HCT116 (cell line): ENCODE results near the gene APPL1. TPM values are rescaled to one million over a fixed set of nuclear protein-coding genes. Genes with fewer than 3 reads are reported as not detected.

Source experiments
- ATAC-seq: fragments of 200-7000 bp; cut with Tn5 transposase; 2 replicates; pipeline ENCODE4 v1.9.1; 2020; ENCODE audit warnings: mild to moderate bottlenecking, moderate library complexity
- BruUV-seq: library from RNA; stranded (reverse); fragments of 400-500 nt; replicated peaks from 2 replicates; lab custom pipeline; 2021; lab: Mats Ljungman, UMichigan
- CTCF ChIA-PET: fragments of 300-600 bp; sonication (Branson Sonifier 250); formaldehyde crosslinking; loops from one replicate; lab custom pipeline; 2021; ENCODE audit warnings: antibody characterized with exemption; lab: Charles Lee
- POLR2A ChIA-PET: fragments of 300-600, 350-600 bp; sonication (Branson Sonifier 250); formaldehyde crosslinking; loops from one replicate; lab custom pipeline; 2021; ENCODE audit warnings: antibody characterized with exemption; lab: Charles Lee
- RAD21 ChIA-PET, 2 experiments: fragments of 300-600 bp; sonication (Branson Sonifier 250); formaldehyde crosslinking; loops; one replicate each; lab custom pipeline; 2023; ENCODE audit warnings: low total read pairs in 2 of 2; ENCODE audit not compliant: uncharacterized antibody in 2 of 2, unreplicated experiment in 2 of 2, low non-redundant PET in 1 of 2; lab: Charles Lee
- DNase-seq: peaks from one replicate; pipeline ENCODE4 v3.0.0-alpha.2; 2010; ENCODE audit warnings: low read depth, low spot score
- H2AFZ ChIP-seq: fragments of 200-600 bp; shearing (Covaris generic), sonication (generic); 2 replicates; pipeline ENCODE4 v1.6.1; 2017; ENCODE audit warnings: low read depth, mixed run types, mixed read lengths, antibody characterized with exemption, low read length; ENCODE audit not compliant: poor library complexity, severe bottlenecking
- H3K27ac ChIP-seq: 2 replicates; pipeline ENCODE4 v1.5.1; 2012; ENCODE audit warnings: low read depth, low read length
- H3K27me3 ChIP-seq: fragments of 200-600 bp; sonication (generic); 2 replicates; pipeline ENCODE4 v1.6.1; 2016; ENCODE audit warnings: mixed run types, low read length, mixed read lengths; ENCODE audit not compliant: insufficient read depth
- H3K36me3 ChIP-seq, 2 experiments: fragments of 200-500 bp in 1 of 2; fragments of 200-600 bp in 1 of 2; sonication (Bioruptor generic) in 1 of 2; sonication (generic) in 1 of 2; 2 replicates each; pipeline versions ENCODE4 v1.5.1 to v1.6.1; 2014 to 2016; ENCODE audit warnings: low read length in 2 of 2, inconsistent platforms in 1 of 2, mixed read lengths in 1 of 2, mixed run types in 1 of 2; ENCODE audit not compliant: insufficient read depth in 2 of 2, control insufficient read depth in 1 of 2
- H3K4me1 ChIP-seq, 2 experiments: fragments of 200-600 bp in 1 of 2; sonication (generic) in 1 of 2; 2 replicates each; pipeline versions ENCODE4 v1.5.1 to v1.6.1; 2012 to 2017; ENCODE audit warnings: low read length in 2 of 2, inconsistent platforms in 1 of 2, mild to moderate bottlenecking in 1 of 2, mixed read lengths in 1 of 2, mixed run types in 1 of 2, moderate library complexity in 1 of 2; ENCODE audit not compliant: insufficient read depth in 2 of 2, control insufficient read depth in 1 of 2
- H3K4me2 ChIP-seq: fragments of 200-600 bp; sonication (generic); 2 replicates; pipeline ENCODE4 v1.6.1; 2017; ENCODE audit warnings: mixed run types, low read length, mixed read lengths
- H3K4me3 ChIP-seq, 2 experiments: fragments of 200-600 bp in 1 of 2; sonication (generic) in 1 of 2; replicated peaks in 1 of 2; 2 replicates each; pipeline ENCODE4 v1.5.1; 2011 to 2016; ENCODE audit warnings: low read length in 2 of 2, control low read depth in 1 of 2, low read depth in 1 of 2, mild to moderate bottlenecking in 1 of 2, mixed read lengths in 1 of 2, mixed run types in 1 of 2
- H3K79me2 ChIP-seq: fragments of 200-600 bp; sonication (generic); 2 replicates; pipeline ENCODE4 v1.6.1; 2017; ENCODE audit warnings: mild to moderate bottlenecking, mixed run types, low read length, moderate library complexity, mixed read lengths; ENCODE audit not compliant: insufficient read depth
- H3K9ac ChIP-seq: fragments of 200-600 bp; sonication (generic); 2 replicates; pipeline ENCODE4 v1.6.1; 2016; ENCODE audit warnings: low read length, mixed read lengths
- H3K9me2 ChIP-seq: fragments of 200-600 bp; sonication (generic), shearing (Covaris generic); 2 replicates; pipeline ENCODE4 v1.6.1; 2017; ENCODE audit warnings: mixed run types, mild to moderate bottlenecking, moderate library complexity; ENCODE audit not compliant: insufficient read depth
- H3K9me3 ChIP-seq, 2 experiments: fragments of 200-500 bp in 1 of 2; fragments of 200-600 bp in 1 of 2; sonication (Bioruptor generic) in 1 of 2; sonication (generic) in 1 of 2; 2 replicates each; pipeline ENCODE4 v1.6.1; 2014 to 2017; ENCODE audit warnings: low read length in 2 of 2, mixed read lengths in 2 of 2, inconsistent platforms in 1 of 2, low read depth in 1 of 2, mild to moderate bottlenecking in 1 of 2, mixed run types in 1 of 2, moderate library complexity in 1 of 2; ENCODE audit not compliant: control insufficient read depth in 1 of 2, insufficient read depth in 1 of 2
- H4K20me1 ChIP-seq: fragments of 200-600 bp; sonication (generic), shearing (Covaris generic); 2 replicates; pipeline ENCODE4 v1.6.1; 2017; ENCODE audit warnings: mixed run types, mild to moderate bottlenecking, moderate library complexity; ENCODE audit not compliant: insufficient read depth
- ATF3 ChIP-seq: IDR thresholded peaks from 2 replicates; pipeline ENCODE4 v1.6.1; 2012
- CBX3 ChIP-seq: IDR thresholded peaks from 2 replicates; pipeline ENCODE4 v1.6.1; 2012; ENCODE audit warnings: low read depth
- CTCF ChIP-seq, 3 experiments: fragments of 200-600 bp in 1 of 3; sonication (generic) in 1 of 3; IDR thresholded peaks in 2 of 3; conservative IDR thresholded peaks in 1 of 3; 2 replicates each; pipeline ENCODE4 v1.5.1; 2012 to 2017; ENCODE audit warnings: low read depth in 2 of 3, low read length in 2 of 3, antibody characterized with exemption in 1 of 3, borderline replicate concordance in 1 of 3, control low read depth in 1 of 3, mild to moderate bottlenecking in 1 of 3, mixed read lengths in 1 of 3, mixed run types in 1 of 3, moderate library complexity in 1 of 3; ENCODE audit not compliant: insufficient read depth in 1 of 3
- EGR1 ChIP-seq: IDR thresholded peaks from 2 replicates; pipeline ENCODE4 v1.6.1; 2012; ENCODE audit warnings: low read depth
- ELF1 ChIP-seq: IDR thresholded peaks from 2 replicates; pipeline ENCODE4 v1.6.1; 2012; ENCODE audit warnings: low read depth, borderline replicate concordance
- EZH2 ChIP-seq: fragments of 200-600 bp; sonication (generic); IDR thresholded peaks from 2 replicates; pipeline ENCODE4 v1.6.1; 2017; ENCODE audit warnings: antibody characterized with exemption, mixed run types
- EZH2phosphoT487 ChIP-seq: fragments of 200-600 bp; IDR thresholded peaks from 2 replicates; pipeline ENCODE4 v1.6.1; 2018; ENCODE audit warnings: antibody characterized with exemption, borderline replicate concordance
- FOSL1 ChIP-seq: IDR thresholded peaks from 2 replicates; pipeline ENCODE4 v1.6.1; 2012; ENCODE audit warnings: low read depth
- JUND ChIP-seq: IDR thresholded peaks from 2 replicates; pipeline ENCODE4 v1.6.1; 2012
- POLR2A ChIP-seq: IDR thresholded peaks from 2 replicates; pipeline ENCODE4 v1.7.0; 2011; ENCODE audit warnings: borderline replicate concordance; ENCODE audit not compliant: insufficient read depth, insufficient read length; ENCODE audit errors: extremely low read depth
- POLR2AphosphoS5 ChIP-seq: IDR thresholded peaks from 2 replicates; pipeline ENCODE4 v1.6.1; 2011; ENCODE audit warnings: mild to moderate bottlenecking, low read depth, low read length, moderate library complexity
- REST ChIP-seq: IDR thresholded peaks from 2 replicates; pipeline ENCODE4 v1.6.1; 2012; ENCODE audit warnings: low read depth
- SP1 ChIP-seq: IDR thresholded peaks from 2 replicates; pipeline ENCODE4 v1.6.1; 2012; ENCODE audit warnings: low read depth
- TCF7L2 ChIP-seq: IDR thresholded peaks from 2 replicates; pipeline ENCODE4 v1.7.0; 2011; ENCODE audit warnings: borderline replicate concordance, inconsistent platforms; ENCODE audit not compliant: insufficient read depth, insufficient read length; ENCODE audit errors: extremely low read depth
- intact Hi-C: fragments of 100-400 bp; cut with micrococcal nuclease; formaldehyde crosslinking; loops from 2 replicates; pipeline ENCODE4 v1.10.0; 2022
- total RNA-seq: library from RNA; stranded (reverse); gene quantifications from one replicate; pipeline ENCODE4 v1.2.1, GENCODE V29; 2021; ENCODE audit not compliant: unreplicated experiment

The APPL1 gene
- total RNA-seq, 1 experiment from 2014 or later: 30.8 TPM

GRCh38 chr3:57234613-57235575 lies 7.4 kb downstream of the APPL1 start:
- Histone ChIP-seq H2AFZ (no peak overlapping the region), H3K36me3 (peaks cover 5 to 14% of the 10 kb centered on the region in 2 experiments), H3K9ac (no peak overlapping the region), H4K20me1 (no peaks in the 10 kb centered on the region), H3K9me2 (no peaks in the 10 kb centered on the region), H3K4me2 (no peak overlapping the region), H3K4me1 (peaks cover 2 to 7% of the 10 kb centered on the region in 2 experiments), H3K27ac (no peak overlapping the region), H3K79me2 (peaks cover 57% of the 10 kb centered on the region), H3K9me3 (no peaks in the 10 kb centered on the region), H3K27me3 (no peaks in the 10 kb centered on the region), H3K4me3 (no peak overlapping the region)
- POLR2A ChIA-PET: no interaction called here
- CTCF ChIA-PET: no interaction called here
- RAD21 ChIA-PET: no interaction called here
- no peak for ATAC-seq
- intact Hi-C loops: no loop called here
- BruUV-seq: no TSS peak
- TF ChIP-seq CTCF (IDR thresholded peaks at IDR 0.05 in 2 of 3, conservative IDR thresholded peaks at IDR 0.05 in 1 of 3; ENCODE audit: borderline replicate concordance in 1 of 3, insufficient read depth in 1 of 3, low read depth in 2 of 3, low read length in 2 of 3): no peak
- TF ChIP-seq ELF1: no peak
- TF ChIP-seq SP1: no peak
- no peak for TF ChIP-seq POLR2AphosphoS5
- no peak for TF ChIP-seq EZH2
- no peak for DNase-seq

- no peaks in the 10 kb centered on the region for H3K4me1 ChIP-seq
- no TSS peak for BruUV-seq
- DNase-seq: no peak
- TF ChIP-seq TCF7L2 (no peak), EZH2 (no peak), EZH2phosphoT487 (no peak), JUND (no peak), EGR1 (no peak), FOSL1 (no peak), REST (no peak), ELF1 (no peak), POLR2AphosphoS5 (no peak), CBX3 (no peak), ATF3 (no peak), POLR2A (no peak)
These were observed 17.4 kb downstream of the APPL1 start for GRCh38 chr3:57244946-57245345.

More at GRCh38 chr3:57244946-57245345, 17.4 kb downstream of the APPL1 start:
- Histone ChIP-seq H3K4me2 (no peak overlapping the region), H3K79me2 (no peaks in the 10 kb centered on the region), H3K9me2 (no peaks in the 10 kb centered on the region), H3K4me3 (no peak overlapping the region), H4K20me1 (no peaks in the 10 kb centered on the region), H3K36me3 (peaks cover 18 to 37% of the 10 kb centered on the region in 2 experiments), H3K27me3 (no peaks in the 10 kb centered on the region), H3K9ac (no peak overlapping the region), H2AFZ (no peak overlapping the region), H3K27ac (no peak overlapping the region), H3K9me3 (no peaks in the 10 kb centered on the region)
- RAD21 ChIA-PET: no interaction called here
- intact Hi-C loops: no loop called here
- ATAC-seq: no peak
- CTCF ChIA-PET: no interaction called here
- POLR2A ChIA-PET: no interaction called here
